ENCODE measurements around the gene NMNAT1. TPM values are rescaled to one million over a fixed set of nuclear protein-coding genes. Genes with fewer than 3 reads are reported as not detected.

The NMNAT1 gene
- total RNA-seq, 4 donors from 2014 or later, result 5.6 to 12.4 (median 8.8) TPM

Small RNAs within 50 kb of the gene (microRNA-seq; reads per million reads assigned to microRNA genes)
- gene MIR5697 (ENCODE audit: borderline replicate concordance in 2 of 2), result 3.5 to 6.0 reads per million in 2 donors

Other genes with a start within 250 kb of the NMNAT1 start
- gene CLSTN1, start 119.5 kb upstream of the NMNAT1 start, total RNA-seq, result 10 to 100 TPM in 3 of 4 donors, 1 to 10 TPM in 1; 8.5 to 25.7 (median 22.0) TPM
- gene CTNNBIP1, start 33.2 kb upstream of the NMNAT1 start, total RNA-seq, result 10 to 100 TPM; 10.3 to 13.2 (median 10.4) TPM
- 10 to 100 TPM in 3 of 4 donors, 1 to 10 TPM in 1; 9.4 to 21.7 (median 19.4) TPM for gene LZIC, start 84 bp upstream of the NMNAT1 start, total RNA-seq
- gene RBP7, start 53.8 kb downstream of the NMNAT1 start, total RNA-seq, result 10 to 100 TPM in 2 of 4 donors, 1 to 10 TPM in 2; 7.9 to 19.2 (median 11.1) TPM
- 100 to 1,000 TPM in 2 of 4 donors, 10 to 100 TPM in 2; 42.6 to 143 (median 98.2) TPM for gene UBE4B, start 89.5 kb downstream of the NMNAT1 start, total RNA-seq

All from gastrocnemius medialis (tissue), 4 donors.